Subcutaneous abdominal adipose tissue (tissue), 5 donors: ENCODE measurements around the gene PCDH7.

Source experiments
- H3K27ac ChIP-seq: one replicate; pipeline ENCODE4 v1.7.0; 2013; ENCODE audit warnings: low read depth, mild to moderate bottlenecking, inconsistent platforms, low read length, moderate library complexity
- H3K27me3 ChIP-seq, 5 donors: one replicate each; pipeline ENCODE4 v1.7.0; 2013; ENCODE audit warnings: low read length in 5 of 5, inconsistent platforms in 1 of 5; ENCODE audit not compliant: control insufficient read depth in 5 of 5, insufficient read depth in 4 of 5
- H3K36me3 ChIP-seq, 5 donors: one replicate each; pipeline ENCODE4 v1.7.0; 2013; ENCODE audit warnings: low read length in 5 of 5; ENCODE audit not compliant: control insufficient read depth in 5 of 5, insufficient read depth in 5 of 5
- H3K4me1 ChIP-seq, 5 donors: one replicate each; pipeline ENCODE4 v1.7.0; 2013; ENCODE audit warnings: low read length in 5 of 5, mild to moderate bottlenecking in 3 of 5, moderate library complexity in 1 of 5; ENCODE audit not compliant: control insufficient read depth in 5 of 5, insufficient read depth in 5 of 5
- H3K4me3 ChIP-seq, 5 donors: one replicate each; pipeline ENCODE4 v1.7.0; 2013; ENCODE audit warnings: low read length in 5 of 5, low read depth in 1 of 5
- H3K9ac ChIP-seq, 5 donors: one replicate each; pipeline ENCODE4 v1.7.0; 2013; ENCODE audit warnings: low read length in 5 of 5, mild to moderate bottlenecking in 4 of 5, moderate library complexity in 3 of 5
- H3K9me3 ChIP-seq, 5 donors: one replicate each; pipeline ENCODE4 v1.7.0; 2013; ENCODE audit warnings: low read length in 5 of 5; ENCODE audit not compliant: control insufficient read depth in 5 of 5
- donor health status: healthy.
- donor health status: healthy.
- donor health status: healthy.
- donor health status: healthy.
- donor health status: healthy.

The PCDH7 gene

GRCh38 chr4:30755346-30755745, 35.2 kb downstream of the PCDH7 start:
- no peaks in the 10 kb centered on the region for H3K27me3 ChIP-seq
- H3K9ac ChIP-seq, result no peak overlapping the region
- H3K4me3 ChIP-seq, result no peak overlapping the region
- H3K27ac ChIP-seq, result no peak overlapping the region
- H3K9me3 ChIP-seq, result no peaks in the 10 kb centered on the region
- H3K4me1 ChIP-seq, result no peaks in the 10 kb centered on the region
- no peaks in the 10 kb centered on the region for H3K36me3 ChIP-seq

GRCh38 chr4:30756553-30756952, 36.4 kb downstream of the PCDH7 start:
- Histone ChIP-seq H3K9me3 (no peaks in the 10 kb centered on the region), H3K4me3 (no peak overlapping the region), H3K9ac (no peak overlapping the region), H3K36me3 (no peaks in the 10 kb centered on the region), H3K27me3 (no peaks in the 10 kb centered on the region), H3K4me1 (no peaks in the 10 kb centered on the region), H3K27ac (no peak overlapping the region)

- Histone ChIP-seq H3K4me1 (no peaks in the 10 kb centered on the region), H3K9me3 (no peaks in the 10 kb centered on the region)
Observed at GRCh38 chr4:30757357-30757756, 37.2 kb downstream of the PCDH7 start.

GRCh38 chr4:30760551-30760950, 40.4 kb downstream of the PCDH7 start:
- Histone ChIP-seq H3K9me3 (no peaks in the 10 kb centered on the region), H3K27ac (no peak overlapping the region), H3K9ac (no peak overlapping the region), H3K27me3 (no peaks in the 10 kb centered on the region), H3K4me1 (no peaks in the 10 kb centered on the region), H3K4me3 (no peak overlapping the region), H3K36me3 (no peaks in the 10 kb centered on the region)

More at GRCh38 chr4:30757357-30757756, 37.2 kb downstream of the PCDH7 start:
- Histone ChIP-seq H3K27ac (no peak overlapping the region), H3K27me3 (no peaks in the 10 kb centered on the region), H3K9ac (no peak overlapping the region), H3K36me3 (no peaks in the 10 kb centered on the region), H3K4me3 (no peak overlapping the region)

- H3K9ac ChIP-seq, result no peak overlapping the region
- H3K4me3 ChIP-seq, result no peak overlapping the region
- H3K27me3 ChIP-seq, result no peaks in the 10 kb centered on the region
- H3K27ac ChIP-seq, result no peak overlapping the region
- peaks cover 0 to 4% (median 0%) of the 10 kb centered on the region in 5 donors for H3K4me1 ChIP-seq
- no peaks in the 10 kb centered on the region for H3K36me3 ChIP-seq
- H3K9me3 ChIP-seq, result no peaks in the 10 kb centered on the region
Observed at GRCh38 chr4:30763321-30763727, 43.2 kb downstream of the PCDH7 start.

- H3K36me3 ChIP-seq, result no peaks in the 10 kb centered on the region
- H3K27me3 ChIP-seq, result no peaks in the 10 kb centered on the region
- no peak overlapping the region for H3K27ac ChIP-seq
- H3K4me1 ChIP-seq, result peaks cover 0 to 5% (median 0%) of the 10 kb centered on the region in 5 donors
- H3K9ac ChIP-seq, result no peak overlapping the region
- no peak overlapping the region for H3K4me3 ChIP-seq
- no peaks in the 10 kb centered on the region for H3K9me3 ChIP-seq
Observed at GRCh38 chr4:30765022-30765421, 44.9 kb downstream of the PCDH7 start.

- no peaks in the 10 kb centered on the region for H3K9me3 ChIP-seq
- H3K9ac ChIP-seq, result no peak overlapping the region
- H3K36me3 ChIP-seq, result no peaks in the 10 kb centered on the region
- H3K27ac ChIP-seq, result no peak overlapping the region
- H3K4me1 ChIP-seq, result peaks cover 0 to 9% (median 0%) of the 10 kb centered on the region in 5 donors
- H3K27me3 ChIP-seq, result no peaks in the 10 kb centered on the region
- no peak overlapping the region for H3K4me3 ChIP-seq
Observed at GRCh38 chr4:30767147-30767845, 47.1 kb downstream of the PCDH7 start.

- Histone ChIP-seq H3K27ac (no peak overlapping the region), H3K27me3 (no peaks in the 10 kb centered on the region), H3K4me1 (peaks cover 0 to 9% (median 0%) of the 10 kb centered on the region in 5 donors), H3K4me3 (no peak overlapping the region), H3K9ac (no peak overlapping the region), H3K9me3 (no peaks in the 10 kb centered on the region), H3K36me3 (no peaks in the 10 kb centered on the region)
Observed at GRCh38 chr4:30768277-30768676, 48.1 kb downstream of the PCDH7 start.

GRCh38 chr4:30769093-30769492, 48.9 kb downstream of the PCDH7 start:
- Histone ChIP-seq H3K4me1 (peaks cover 0 to 9% (median 0%) of the 10 kb centered on the region in 5 donors), H3K27me3 (no peaks in the 10 kb centered on the region), H3K9ac (no peak overlapping the region), H3K9me3 (no peaks in the 10 kb centered on the region), H3K36me3 (no peaks in the 10 kb centered on the region), H3K4me3 (no peak overlapping the region), H3K27ac (no peak overlapping the region)

- H3K9ac ChIP-seq, result no peak overlapping the region
- H3K27me3 ChIP-seq, result no peaks in the 10 kb centered on the region
- peaks cover 0 to 9% (median 0%) of the 10 kb centered on the region in 5 donors for H3K4me1 ChIP-seq
- no peaks in the 10 kb centered on the region for H3K36me3 ChIP-seq
- no peaks in the 10 kb centered on the region for H3K9me3 ChIP-seq
- no peak overlapping the region for H3K27ac ChIP-seq
- no peak overlapping the region for H3K4me3 ChIP-seq
Observed at GRCh38 chr4:30770049-30770549, 49.9 kb downstream of the PCDH7 start.
